PC-9 (cell line): ENCODE results near the gene CLEC16A. TPM values are rescaled to one million over a fixed set of nuclear protein-coding genes. Genes with fewer than 3 reads are reported as not detected.

Experiments
- BruUV-seq: library from RNA; stranded (reverse); fragments of 400-500 nt; replicated peaks from 2 replicates; lab custom pipeline; 2021; lab: Mats Ljungman, UMichigan
- CTCF ChIA-PET: fragments of 300-600 bp; sonication (Branson Sonifier 250); formaldehyde crosslinking; loops from one replicate; lab custom pipeline; 2022; ENCODE audit warnings: antibody characterized with exemption; lab: Charles Lee
- POLR2A ChIA-PET: fragments of 300-600 bp; sonication (Branson Sonifier 250); formaldehyde crosslinking; loops from one replicate; lab custom pipeline; 2022; ENCODE audit warnings: antibody characterized with exemption; ENCODE audit not compliant: unreplicated experiment; lab: Charles Lee
- DNase-seq, 2 experiments: peaks; one replicate each; pipeline versions ENCODE4 v3.0.0 to v3.0.0-alpha.2; 2015 to 2022; ENCODE audit warnings: mixed read lengths in 1 of 2
- H2AFZ ChIP-seq: fragments of 200-600 bp; sonication (generic); 2 replicates; pipeline ENCODE4 v1.8.1; 2017; ENCODE audit warnings: antibody characterized with exemption
- H3F3A ChIP-seq: fragments of 200-600 bp; sonication (generic); 2 replicates; pipeline ENCODE4 v1.8.1; 2017; ENCODE audit warnings: antibody characterized with exemption, mild to moderate bottlenecking, low read depth; ENCODE audit not compliant: insufficient read depth
- H3K27ac ChIP-seq: fragments of 200-600 bp; sonication (generic); 2 replicates; pipeline ENCODE4 v1.6.1; 2016; ENCODE audit warnings: mixed run types
- H3K27me3 ChIP-seq: fragments of 200-600 bp; sonication (generic); 2 replicates; pipeline ENCODE4 v1.6.1; 2016; ENCODE audit warnings: low read depth, mixed run types; ENCODE audit not compliant: insufficient read depth
- H3K36me3 ChIP-seq: fragments of 200-600 bp; sonication (generic); 2 replicates; pipeline ENCODE4 v1.6.1; 2016; ENCODE audit warnings: low read depth, mixed run types
- H3K4me1 ChIP-seq: fragments of 200-600 bp; sonication (generic); replicated peaks from 2 replicates; pipeline ENCODE4 v1.6.1; 2016; ENCODE audit warnings: mixed run types; ENCODE audit not compliant: insufficient read depth
- H3K4me2 ChIP-seq: fragments of 200-600 bp; sonication (generic); 2 replicates; pipeline ENCODE4 v1.6.1; 2017; ENCODE audit warnings: mixed run types
- H3K4me3 ChIP-seq: fragments of 200-600 bp; sonication (generic); 2 replicates; pipeline ENCODE4 v1.6.1; 2016; ENCODE audit warnings: mixed run types
- H3K79me2 ChIP-seq: fragments of 200-600 bp; sonication (generic); 2 replicates; pipeline ENCODE4 v1.6.1; 2017; ENCODE audit warnings: low read depth, mixed run types
- H3K9me2 ChIP-seq: fragments of 200-600 bp; sonication (generic); 2 replicates; pipeline ENCODE4 v1.8.1; 2017; ENCODE audit warnings: mild to moderate bottlenecking; ENCODE audit not compliant: insufficient read depth
- H3K9me3 ChIP-seq: fragments of 200-600 bp; sonication (generic); 2 replicates; pipeline ENCODE4 v1.8.1; 2016; ENCODE audit warnings: low read depth; ENCODE audit not compliant: insufficient read depth
- H4K20me1 ChIP-seq: fragments of 200-600 bp; sonication (generic); 2 replicates; pipeline ENCODE4 v1.8.1; 2017; ENCODE audit not compliant: insufficient read depth
- CTCF ChIP-seq: fragments of 200-600 bp; sonication (generic); conservative IDR thresholded peaks from 2 replicates; pipeline ENCODE4 v1.6.1; 2017; ENCODE audit warnings: mixed run types, antibody characterized with exemption, mild to moderate bottlenecking, moderate library complexity
- EZH2 ChIP-seq: fragments of 200-600 bp; sonication (generic); IDR thresholded peaks from 2 replicates; pipeline ENCODE4 v1.8.0; 2017; ENCODE audit warnings: antibody characterized with exemption, low read depth
- intact Hi-C: fragments of 100-400 bp; cut with micrococcal nuclease; formaldehyde crosslinking; loops from one replicate; pipeline ENCODE4 v1.10.0; 2022; ENCODE audit not compliant: unreplicated experiment
- total RNA-seq: library from RNA; stranded (reverse); gene quantifications from 2 replicates; pipeline ENCODE4 v1.2.3, GENCODE V29; 2021

Gene CLEC16A
- total RNA-seq, 1 experiment from 2014 or later, result 34.9 TPM

- DNase-seq, result no peak
- Histone ChIP-seq H3K4me3 (no peak overlapping the region), H3K4me1 (no peaks in the 10 kb centered on the region), H2AFZ (no peak overlapping the region), H3K4me2 (no peak overlapping the region), H4K20me1 (peaks cover 23% of the 10 kb centered on the region; the same call in 1 of the 2 replicates), H3K9me3 (no peaks in the 10 kb centered on the region), H3K79me2 (0 out of 2 replicates have a peak, but pooled peaks cover 9% of the 10 kb centered on the region), H3K27me3 (no peaks in the 10 kb centered on the region), H3F3A (no peaks in the 10 kb centered on the region), H3K36me3 (peaks cover 3% of the 10 kb centered on the region; the same call in 1 of the 2 replicates), H3K27ac (no peak overlapping the region), H3K9me2 (no peaks in the 10 kb centered on the region)
- CTCF ChIA-PET, result interaction anchor here (0.6 to 1.0 kb wide), 2 partner anchors 13 to 100 kb away, joined by 3 to 7 read pairs; no protein-coding TSS in a partner anchor
- intact Hi-C loops, result no loop called here
- POLR2A ChIA-PET, result no interaction called here
- BruUV-seq, result no TSS peak
- TF ChIP-seq CTCF, result no peak
- no peak for TF ChIP-seq EZH2
These were observed 12.3 kb upstream of the CLEC16A start for GRCh38 chr16:10931977-10932632.

GRCh38 chr16:10932959-10933710, 11.2 kb upstream of the CLEC16A start:
- intact Hi-C loops, result no loop called here
- no peaks in the 10 kb centered on the region for H3K4me1 ChIP-seq
- no peaks in the 10 kb centered on the region for H3F3A ChIP-seq
- peaks cover 23% of the 10 kb centered on the region; the same call in 1 of the 2 replicates for H4K20me1 ChIP-seq
- no peak overlapping the region for H3K4me3 ChIP-seq
- H2AFZ ChIP-seq, result no peak overlapping the region
- no peaks in the 10 kb centered on the region for H3K27me3 ChIP-seq
- ChIA-PET CTCF (no interaction called here), POLR2A (interaction anchor here (0.7 kb wide), 1 partner anchor 9 kb away, joined by 3 read pairs; the partner anchor contains the start of gene DEXI)
- no peak overlapping the region for H3K4me2 ChIP-seq
- no peak for DNase-seq
- H3K27ac ChIP-seq, result no peak overlapping the region
- no TSS peak for BruUV-seq
- 0 out of 2 replicates have a peak, but pooled peaks cover 9% of the 10 kb centered on the region for H3K79me2 ChIP-seq
- no peak for TF ChIP-seq CTCF
- TF ChIP-seq EZH2, result no peak
- no peaks in the 10 kb centered on the region for H3K9me2 ChIP-seq
- H3K36me3 ChIP-seq, result no peaks in the 10 kb centered on the region
- H3K9me3 ChIP-seq, result no peaks in the 10 kb centered on the region

DNA sequence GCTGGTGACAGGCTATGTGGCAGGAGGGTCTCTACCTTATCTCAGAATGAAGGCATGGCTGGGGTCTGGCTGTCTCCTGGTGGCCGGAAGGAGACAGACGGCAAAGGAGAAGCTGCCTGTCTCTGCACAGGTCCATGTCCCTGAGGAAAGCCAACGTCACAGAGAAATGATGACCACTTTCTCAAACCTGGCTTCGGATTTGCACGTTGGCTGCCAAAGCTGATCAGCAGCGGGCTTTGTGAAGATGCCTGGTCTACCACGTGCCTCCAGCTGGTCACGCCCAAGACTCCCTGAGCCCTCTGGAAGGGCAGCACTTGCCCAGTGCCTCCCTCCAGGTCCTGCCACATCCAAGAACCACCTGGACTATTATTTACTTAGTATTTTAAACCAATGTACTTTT, 10.5 kb upstream of the CLEC16A start:
- H3K9me2 ChIP-seq, result no peaks in the 10 kb centered on the region
- H3K36me3 ChIP-seq, result peaks cover under 1% of the 10 kb centered on the region; the same call in 1 of the 2 replicates
- ChIA-PET POLR2A (no interaction called here), CTCF (no interaction called here)
- H3K79me2 ChIP-seq, result peaks cover 14% of the 10 kb centered on the region; the same call in 1 of the 2 replicates
- no peak for DNase-seq
- no peak overlapping the region for H3K27ac ChIP-seq
- H3F3A ChIP-seq, result no peaks in the 10 kb centered on the region
- intact Hi-C loops, result no loop called here
- H2AFZ ChIP-seq, result no peak overlapping the region
- H3K4me2 ChIP-seq, result no peak overlapping the region
- peaks cover 27% of the 10 kb centered on the region; the same call in 1 of the 2 replicates for H4K20me1 ChIP-seq
- H3K4me1 ChIP-seq, result no peaks in the 10 kb centered on the region
- BruUV-seq, result no TSS peak
- no peak for TF ChIP-seq CTCF
- no peak for TF ChIP-seq EZH2
- H3K4me3 ChIP-seq, result no peak overlapping the region
- H3K9me3 ChIP-seq, result no peaks in the 10 kb centered on the region
- no peaks in the 10 kb centered on the region for H3K27me3 ChIP-seq
